ENCODE results near the gene CLDN34. TPM values are rescaled to one million over a fixed set of nuclear protein-coding genes. Genes with fewer than 3 reads are reported as not detected.

Gene CLDN34, protein sequence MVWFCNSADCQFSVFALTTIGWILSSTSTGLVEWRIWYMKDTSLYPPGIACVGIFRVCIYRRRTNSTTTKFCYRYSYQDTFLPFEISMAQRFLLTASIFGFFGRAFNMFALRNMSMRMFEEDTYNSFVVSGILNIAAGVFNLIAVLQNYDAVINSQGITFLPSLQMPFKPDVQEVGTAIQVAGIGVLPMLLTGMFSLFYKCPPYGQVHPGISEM
- not detected for polyA plus RNA-seq (ENCODE audit: insufficient read length)

- DNase-seq (ENCODE audit: low read depth): no peak
These were observed at the start of gene CLDN34 for GRCh38 chrX:9966775-9967408. Gene CLDN34 (plus strand): TSS chrX:9967358. CDS start chrX:9967358, 0 bp downstream.

DNA sequence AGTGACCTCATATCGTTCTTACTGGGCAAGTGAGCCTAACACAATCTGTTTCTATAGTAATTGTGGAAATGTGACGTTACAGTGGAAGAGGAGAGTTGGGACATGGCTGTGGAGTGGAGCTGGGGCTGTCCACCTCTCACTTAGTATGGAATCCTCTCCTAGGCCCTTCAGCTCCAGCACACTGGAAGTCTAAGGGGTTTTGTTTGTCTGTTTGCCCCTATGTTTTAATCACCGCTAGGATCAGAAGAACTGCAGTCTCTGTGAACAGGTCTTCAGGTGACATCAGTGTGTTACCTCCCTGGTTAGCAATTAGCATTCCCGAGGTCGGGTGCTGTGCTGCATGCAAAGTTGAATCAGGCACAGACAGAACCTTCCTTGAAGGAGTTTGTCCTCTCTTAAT lies 49.3 kb upstream of the CLDN34 start:
- DNase-seq (ENCODE audit: low read depth): no peak

DNA sequence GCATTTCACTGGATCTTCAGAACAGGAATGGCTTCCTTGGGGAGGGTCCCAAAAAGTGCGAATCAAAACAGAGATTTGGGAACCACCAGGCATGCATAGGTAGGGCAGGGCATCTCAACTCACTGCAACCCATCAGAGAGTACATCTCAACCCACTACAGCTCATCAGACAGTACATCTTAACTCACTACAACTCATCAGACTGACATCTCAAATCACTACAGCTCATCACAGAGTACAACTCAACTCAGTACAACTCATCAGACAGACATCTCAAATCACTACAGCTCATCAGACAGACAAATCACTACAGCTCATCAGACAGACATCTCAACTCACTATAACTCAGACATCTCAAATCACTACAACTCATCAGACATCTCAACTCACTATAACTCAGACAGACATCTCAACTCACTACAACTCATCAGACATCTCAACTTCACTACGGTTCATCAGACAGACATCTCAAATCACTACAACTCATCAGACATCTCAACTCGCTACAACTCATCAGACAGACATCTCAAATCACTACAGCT lies 47.5 kb upstream of the CLDN34 start:
- no peak for DNase-seq (ENCODE audit: low read depth)

DNA sequence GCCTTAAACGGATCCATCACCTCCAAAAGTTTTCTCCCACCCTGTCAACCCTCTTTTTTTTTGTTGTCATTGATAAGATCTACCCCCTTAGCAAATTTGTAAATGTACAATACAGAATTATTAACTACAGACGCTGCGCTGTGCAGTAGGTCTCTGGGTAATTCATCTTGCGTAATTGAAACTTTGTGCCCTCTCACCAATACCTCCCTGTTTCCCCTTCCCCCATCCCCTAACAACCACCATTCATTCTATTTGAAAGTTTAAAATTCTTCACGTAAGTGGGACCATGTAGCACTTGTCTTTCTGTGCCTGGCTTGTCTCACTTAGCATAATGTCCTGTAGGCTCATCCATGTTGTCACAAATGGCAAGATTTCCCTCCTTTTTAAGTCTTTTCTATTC lies 45.8 kb upstream of the CLDN34 start:
- DNase-seq (ENCODE audit: low read depth): no peak

- DNase-seq (ENCODE audit: low read depth): no peak
These were observed 43.8 kb upstream of the CLDN34 start for GRCh38 chrX:9923357-9923756.

DNA sequence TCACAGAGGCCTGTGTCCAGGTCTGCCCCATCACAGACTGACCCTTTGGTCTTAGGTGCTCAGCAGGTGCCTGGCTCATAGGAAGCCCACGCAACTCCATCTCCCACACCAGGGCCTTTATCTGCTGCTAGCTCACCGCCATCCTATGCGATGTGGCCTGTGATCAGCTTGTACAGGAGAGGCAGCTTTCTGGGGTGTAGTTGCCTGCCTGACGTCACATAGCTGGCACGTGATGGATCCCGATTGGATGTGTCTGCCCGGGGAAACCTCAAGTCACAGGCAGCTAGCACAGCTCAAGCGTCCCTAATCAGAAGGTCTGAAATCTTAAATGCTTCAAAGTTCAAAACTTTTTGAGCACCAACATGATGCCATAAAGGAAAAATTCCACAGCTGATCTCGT lies 41.2 kb upstream of the CLDN34 start:
- no peak for DNase-seq (ENCODE audit: low read depth)

DNA sequence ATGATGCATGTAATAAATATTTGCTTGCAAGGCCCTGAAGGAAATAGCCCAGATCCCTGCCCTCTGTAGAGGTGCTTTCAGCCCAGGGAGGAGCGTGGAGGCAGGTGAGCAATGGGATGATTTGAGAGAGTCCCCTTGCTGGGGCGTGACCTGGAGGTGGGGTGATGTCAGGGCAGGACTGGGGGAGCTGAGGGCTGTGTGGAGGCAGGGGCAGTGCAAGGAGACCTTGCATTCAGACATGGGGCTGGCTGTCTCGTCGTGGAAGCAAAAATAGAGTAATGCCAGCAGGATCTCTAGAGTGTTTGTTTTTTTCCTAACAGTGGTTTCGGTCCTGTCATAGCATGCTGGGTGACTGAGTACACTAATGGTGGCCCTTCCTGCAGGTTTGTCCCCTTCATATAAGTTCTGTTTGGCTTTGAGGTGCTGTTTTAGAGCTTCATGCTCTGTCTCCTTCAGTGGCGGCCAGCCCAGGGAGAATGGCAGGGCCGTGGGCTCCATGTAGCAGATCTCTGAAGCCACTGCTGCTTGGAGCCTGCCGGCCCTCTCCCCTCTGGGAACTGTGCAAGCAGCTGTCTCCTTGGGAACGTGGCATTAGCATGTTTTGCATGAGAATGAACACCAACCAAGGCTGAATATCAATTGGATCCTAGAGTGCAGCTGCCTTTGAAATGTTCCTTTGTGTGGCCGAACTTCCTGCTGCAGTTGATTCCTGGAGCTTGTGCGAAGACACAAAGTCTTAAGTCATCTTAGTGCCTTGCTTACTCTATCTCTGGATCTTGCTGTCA lies 39.3 kb upstream of the CLDN34 start:
- DNase-seq (ENCODE audit: low read depth): no peak

GRCh38 chrX:9935436-9935835 lies 31.7 kb upstream of the CLDN34 start:
- DNase-seq (ENCODE audit: low read depth): no peak

- DNase-seq (ENCODE audit: low read depth): no peak
These were observed 29.4 kb upstream of the CLDN34 start for GRCh38 chrX:9937761-9938160.

- DNase-seq (ENCODE audit: low read depth): no peak
These were observed 28.6 kb upstream of the CLDN34 start for GRCh38 chrX:9938516-9938915.

GRCh38 chrX:9940421-9940820 lies 26.7 kb upstream of the CLDN34 start:
- no peak for DNase-seq (ENCODE audit: low read depth)

- DNase-seq (ENCODE audit: low read depth): no peak
These were observed 25.1 kb upstream of the CLDN34 start for GRCh38 chrX:9942086-9942485.

DNA sequence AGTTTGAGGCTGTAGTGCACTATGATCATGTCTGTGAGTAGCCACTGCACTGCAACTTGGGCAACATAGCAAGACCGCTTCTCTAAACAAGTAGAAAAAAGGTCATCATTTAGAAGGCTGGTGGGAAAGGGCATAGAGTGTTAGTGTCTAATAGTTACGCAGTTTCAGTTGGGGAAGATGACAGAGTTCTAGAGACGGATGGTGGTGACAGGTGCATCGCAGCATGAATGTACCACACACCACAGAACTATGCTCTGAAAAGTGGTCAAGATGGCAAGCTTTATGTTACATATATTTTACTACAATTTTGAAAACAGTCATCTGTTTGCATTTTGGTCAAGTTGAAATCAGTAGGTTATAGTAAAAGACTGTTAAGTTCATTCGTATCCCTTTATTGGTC lies 23.7 kb upstream of the CLDN34 start:
- no peak for DNase-seq (ENCODE audit: low read depth)

GRCh38 chrX:9947131-9947794 lies 19.9 kb upstream of the CLDN34 start:
- DNase-seq (ENCODE audit: low read depth): no peak

- no peak for DNase-seq (ENCODE audit: low read depth)
These were observed 18.8 kb upstream of the CLDN34 start for GRCh38 chrX:9948406-9948805.

GRCh38 chrX:9952300-9952699 lies 14.9 kb upstream of the CLDN34 start:
- DNase-seq (ENCODE audit: low read depth): no peak

GRCh38 chrX:9953396-9953795 lies 13.8 kb upstream of the CLDN34 start:
- DNase-seq (ENCODE audit: low read depth): no peak

- DNase-seq (ENCODE audit: low read depth): no peak
These were observed 11.7 kb upstream of the CLDN34 start for GRCh38 chrX:9955506-9955905.

DNA sequence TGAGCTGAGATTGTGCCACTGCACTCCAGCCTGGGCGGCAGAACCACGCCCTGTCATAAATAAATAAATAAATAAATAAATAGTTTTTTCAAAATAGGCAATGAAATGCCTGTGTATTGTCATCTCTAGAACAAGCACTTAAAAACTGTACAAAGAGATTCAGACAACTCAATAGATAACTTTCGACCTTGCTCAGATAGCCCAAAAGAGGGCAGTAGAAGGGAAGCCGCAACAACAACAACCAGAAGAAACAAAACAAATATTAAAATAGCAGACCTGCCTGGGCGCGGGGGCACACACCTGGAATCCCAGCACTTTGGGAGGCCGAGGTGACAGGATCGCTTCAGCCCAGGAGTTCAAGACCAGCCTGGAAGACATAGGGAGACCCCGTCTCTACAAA lies 9.4 kb upstream of the CLDN34 start:
- no peak for DNase-seq (ENCODE audit: low read depth)

DNA sequence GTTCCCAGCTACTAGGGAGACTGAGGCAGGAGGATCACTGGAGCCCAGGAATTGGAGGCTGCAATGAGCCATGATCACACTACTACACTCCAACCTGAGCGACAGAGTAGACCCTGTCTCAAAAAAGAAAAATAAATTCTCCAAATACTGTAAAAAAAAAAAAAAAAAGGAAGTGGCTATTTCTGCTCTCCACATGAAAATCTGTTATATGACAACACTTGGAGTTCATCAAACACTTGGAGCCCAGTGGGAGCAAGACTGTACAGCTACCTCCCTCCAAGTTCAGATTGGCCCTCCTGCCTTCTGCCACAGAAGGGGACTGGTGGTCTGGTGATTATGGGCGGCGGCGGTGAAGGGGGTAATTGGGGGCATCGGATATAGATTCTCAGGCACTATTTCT lies 9.0 kb upstream of the CLDN34 start:
- DNase-seq (ENCODE audit: low read depth): no peak

- no peak for DNase-seq (ENCODE audit: low read depth)
These were observed 5.4 kb upstream of the CLDN34 start for GRCh38 chrX:9961750-9962149.

DNA sequence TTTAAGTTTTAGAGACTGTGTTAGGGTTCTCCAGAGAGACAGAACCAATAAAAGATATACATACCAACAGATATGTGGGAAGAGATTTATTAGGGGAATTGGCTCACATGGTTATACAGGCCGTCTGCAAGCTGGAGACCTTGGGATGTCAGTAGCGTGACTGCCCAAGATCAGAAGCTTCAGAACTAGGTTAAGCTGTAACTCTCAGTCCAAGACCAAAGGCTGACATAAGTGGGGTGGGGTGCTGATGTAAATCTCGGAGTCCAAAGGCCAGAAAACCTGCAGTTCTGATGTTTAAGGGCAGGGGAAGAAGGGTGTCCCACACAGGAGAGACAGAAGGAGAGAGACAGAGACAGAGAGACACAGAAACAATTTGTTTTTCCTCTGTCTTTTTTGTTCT lies 10.5 kb downstream of the CLDN34 start:
- DNase-seq (ENCODE audit: low read depth): no peak
